HG03442 (cell line): ENCODE measurements around the gene PLEK2.

ENCODE experiments used
- ATAC-seq: cut with Tn5 transposase; IDR thresholded peaks from one replicate; pipeline ENCODE4 v1.9.1; 2021; ENCODE audit warnings: mild to moderate bottlenecking, moderate library complexity; ENCODE audit not compliant: unreplicated experiment

Gene PLEK2

GRCh38 chr14:67405771-67406170 lies 6.2 kb downstream of the PLEK2 start:
- ATAC-seq = no peak

- ATAC-seq = no peak
These were observed 11.5 kb downstream of the PLEK2 start for GRCh38 chr14:67400434-67400833.

- ATAC-seq = no peak
These were observed 14.4 kb downstream of the PLEK2 start for GRCh38 chr14:67397536-67397935.

GRCh38 chr14:67396381-67396970 lies 15.5 kb downstream of the PLEK2 start:
- no peak for ATAC-seq

- ATAC-seq = no peak
These were observed 16.1 kb downstream of the PLEK2 start for GRCh38 chr14:67395876-67396189.

GRCh38 chr14:67395086-67395875 lies 16.7 kb downstream of the PLEK2 start:
- ATAC-seq = no peak

- ATAC-seq = no peak
These were observed 18.3 kb downstream of the PLEK2 start for GRCh38 chr14:67393689-67394088.

- ATAC-seq = no peak
These were observed 19.2 kb downstream of the PLEK2 start for GRCh38 chr14:67392800-67393199.

- ATAC-seq = no peak
These were observed 19.8 kb downstream of the PLEK2 start for GRCh38 chr14:67392123-67392522.

GRCh38 chr14:67391268-67391667 lies 20.7 kb downstream of the PLEK2 start:
- no peak for ATAC-seq

- no peak for ATAC-seq
These were observed 22.0 kb downstream of the PLEK2 start for GRCh38 chr14:67389811-67390534.

GRCh38 chr14:67389275-67389674 lies 22.7 kb downstream of the PLEK2 start:
- ATAC-seq = no peak

GRCh38 chr14:67387195-67387594 lies 24.8 kb downstream of the PLEK2 start:
- ATAC-seq = no peak

- ATAC-seq = no peak
These were observed 26.3 kb downstream of the PLEK2 start for GRCh38 chr14:67385618-67386017.

- no peak for ATAC-seq
These were observed 26.8 kb downstream of the PLEK2 start for GRCh38 chr14:67385120-67385519.

GRCh38 chr14:67377916-67378315 lies 34.0 kb downstream of the PLEK2 start:
- no peak for ATAC-seq

- ATAC-seq = no peak
These were observed 38.6 kb downstream of the PLEK2 start for GRCh38 chr14:67373347-67373746.

GRCh38 chr14:67372833-67373232 lies 39.1 kb downstream of the PLEK2 start:
- no peak for ATAC-seq

- no peak for ATAC-seq
These were observed 40.5 kb downstream of the PLEK2 start for GRCh38 chr14:67371247-67372148.

GRCh38 chr14:67370830-67371229 lies 41.1 kb downstream of the PLEK2 start:
- no peak for ATAC-seq

- ATAC-seq = no peak
These were observed 46.5 kb downstream of the PLEK2 start for GRCh38 chr14:67365476-67365875.
